Astrocyte (in vitro differentiated cells and primary cell): ENCODE measurements around the gene NRG3. TPM values are rescaled to one million over a fixed set of nuclear protein-coding genes. Genes with fewer than 3 reads are reported as not detected.

Source experiments
- DNase-seq: peaks from one replicate; pipeline ENCODE4 v3.0.0-alpha.2; 2010; ENCODE audit warnings: low read depth
- FAIRE-seq: peaks from 2 replicates; lab custom pipeline; 2011; peaks lifted over from hg19 to GRCh38; lab: Jason Lieb, UNC
- H2AFZ ChIP-seq: 2 replicates; pipeline ENCODE4 v1.6.0; 2012; ENCODE audit warnings: low read depth, low read length, inconsistent platforms
- H3K27ac ChIP-seq: 2 replicates; pipeline ENCODE4 v1.5.1; 2011; ENCODE audit warnings: low read depth, low read length, inconsistent platforms
- H3K27me3 ChIP-seq: 2 replicates; pipeline ENCODE4 v1.6.0; 2011; ENCODE audit warnings: low read length, inconsistent platforms; ENCODE audit not compliant: insufficient read depth
- H3K36me3 ChIP-seq: 2 replicates; pipeline ENCODE4 v1.5.1; 2011; ENCODE audit warnings: low read length, inconsistent platforms; ENCODE audit not compliant: insufficient read depth
- H3K4me1 ChIP-seq: 2 replicates; pipeline ENCODE4 v1.5.1; 2011; ENCODE audit warnings: low read length, inconsistent platforms; ENCODE audit not compliant: insufficient read depth
- H3K4me2 ChIP-seq: 2 replicates; pipeline ENCODE4 v1.6.0; 2012; ENCODE audit warnings: low read length, inconsistent platforms
- H3K4me3 ChIP-seq: 2 replicates; pipeline ENCODE4 v1.5.1; 2011; ENCODE audit warnings: low read depth, mild to moderate bottlenecking, low read length, inconsistent platforms; ENCODE audit not compliant: insufficient read depth
- H3K79me2 ChIP-seq: 2 replicates; pipeline ENCODE4 v1.6.0; 2012; ENCODE audit warnings: mild to moderate bottlenecking, low read length, inconsistent platforms; ENCODE audit not compliant: insufficient read depth
- H3K9ac ChIP-seq: 2 replicates; pipeline ENCODE4 v1.6.0; 2012; ENCODE audit warnings: mild to moderate bottlenecking, low read length, inconsistent platforms
- H3K9me3 ChIP-seq: 2 replicates; pipeline ENCODE4 v1.5.1; 2012; ENCODE audit warnings: low read depth, mild to moderate bottlenecking, low read length, inconsistent platforms; ENCODE audit not compliant: insufficient read depth
- H4K20me1 ChIP-seq: 2 replicates; pipeline ENCODE4 v1.6.0; 2012; ENCODE audit warnings: low read length, inconsistent platforms; ENCODE audit not compliant: insufficient read depth
- H3K27ac Mint-ChIP-seq: one replicate; pipeline ENCODE4 v1.8.0; 2021; ENCODE audit warnings: mild to moderate bottlenecking, mixed read lengths; ENCODE audit not compliant: unreplicated experiment
- H3K27me3 Mint-ChIP-seq: one replicate; pipeline ENCODE4 v1.8.0; 2021; ENCODE audit warnings: low read depth, mixed read lengths; ENCODE audit not compliant: unreplicated experiment
- H3K36me3 Mint-ChIP-seq: one replicate; pipeline ENCODE4 v1.8.0; 2021; ENCODE audit warnings: low read depth, mixed read lengths; ENCODE audit not compliant: unreplicated experiment
- H3K4me1 Mint-ChIP-seq: one replicate; pipeline ENCODE4 v1.8.0; 2021; ENCODE audit warnings: low read depth, mixed read lengths; ENCODE audit not compliant: unreplicated experiment
- H3K4me3 Mint-ChIP-seq: one replicate; pipeline ENCODE4 v1.8.0; 2021; ENCODE audit warnings: mild to moderate bottlenecking, moderate library complexity, mixed read lengths; ENCODE audit not compliant: unreplicated experiment
- H3K9me3 Mint-ChIP-seq: one replicate; pipeline ENCODE4 v1.8.0; 2021; ENCODE audit warnings: mild to moderate bottlenecking, mixed read lengths; ENCODE audit not compliant: unreplicated experiment
- EZH2 ChIP-seq: IDR thresholded peaks from 2 replicates; pipeline ENCODE4 v1.6.1; 2012; ENCODE audit warnings: mild to moderate bottlenecking, low read length, inconsistent platforms; ENCODE audit not compliant: insufficient read depth
- total RNA-seq: library from RNA; stranded (reverse); gene quantifications from 2 replicates; pipeline ENCODE4 v1.2.1, GENCODE V29; 2021
- TF ChIP-seq, protein P1 (sequence below): IDR thresholded peaks from 2 replicates; pipeline ENCODE4 v1.5.1; 2011; ENCODE audit warnings: low read depth, mild to moderate bottlenecking, inconsistent platforms, low read length, moderate library complexity; ENCODE audit not compliant: insufficient read depth

NRG3 gene
- total RNA-seq, 1 donor from 2014 or later, result 2.1 TPM

DNA sequence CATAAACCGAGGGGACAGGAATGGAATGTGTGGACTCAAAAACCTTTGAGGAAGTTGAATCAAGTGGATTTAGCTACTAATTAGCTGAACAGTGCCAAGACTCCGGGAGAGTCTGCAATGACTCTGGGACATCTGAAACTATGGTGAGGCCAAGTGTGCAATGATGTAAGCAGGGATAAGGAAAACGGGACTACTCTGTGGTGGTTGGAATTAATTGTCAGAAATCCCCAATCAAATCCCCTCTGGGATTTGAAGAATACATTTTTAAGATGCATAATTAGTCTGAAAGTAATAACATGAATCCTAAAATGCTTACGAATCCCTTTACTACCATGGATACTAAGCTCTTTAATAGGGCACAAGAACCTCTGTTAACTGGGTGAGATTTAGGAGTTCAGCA is 602.8 kb downstream of the NRG3 start:
- TF ChIP-seq, protein P1, sequence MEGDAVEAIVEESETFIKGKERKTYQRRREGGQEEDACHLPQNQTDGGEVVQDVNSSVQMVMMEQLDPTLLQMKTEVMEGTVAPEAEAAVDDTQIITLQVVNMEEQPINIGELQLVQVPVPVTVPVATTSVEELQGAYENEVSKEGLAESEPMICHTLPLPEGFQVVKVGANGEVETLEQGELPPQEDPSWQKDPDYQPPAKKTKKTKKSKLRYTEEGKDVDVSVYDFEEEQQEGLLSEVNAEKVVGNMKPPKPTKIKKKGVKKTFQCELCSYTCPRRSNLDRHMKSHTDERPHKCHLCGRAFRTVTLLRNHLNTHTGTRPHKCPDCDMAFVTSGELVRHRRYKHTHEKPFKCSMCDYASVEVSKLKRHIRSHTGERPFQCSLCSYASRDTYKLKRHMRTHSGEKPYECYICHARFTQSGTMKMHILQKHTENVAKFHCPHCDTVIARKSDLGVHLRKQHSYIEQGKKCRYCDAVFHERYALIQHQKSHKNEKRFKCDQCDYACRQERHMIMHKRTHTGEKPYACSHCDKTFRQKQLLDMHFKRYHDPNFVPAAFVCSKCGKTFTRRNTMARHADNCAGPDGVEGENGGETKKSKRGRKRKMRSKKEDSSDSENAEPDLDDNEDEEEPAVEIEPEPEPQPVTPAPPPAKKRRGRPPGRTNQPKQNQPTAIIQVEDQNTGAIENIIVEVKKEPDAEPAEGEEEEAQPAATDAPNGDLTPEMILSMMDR, result no peak
- no peak for TF ChIP-seq EZH2
- Histone ChIP-seq H3K4me3 (no peak overlapping the region), H4K20me1 (no peaks in the 10 kb centered on the region), H2AFZ (no peak overlapping the region), H3K9me3 (no peaks in the 10 kb centered on the region), H3K4me1 (no peaks in the 10 kb centered on the region), H3K79me2 (no peaks in the 10 kb centered on the region), H3K36me3 (no peaks in the 10 kb centered on the region), H3K4me2 (no peak overlapping the region), H3K27me3 (no peaks in the 10 kb centered on the region), H3K9ac (no peak overlapping the region), H3K27ac (no peak overlapping the region)
- Mint-ChIP-seq H3K4me1 (no peaks in the 10 kb centered on the region), H3K36me3 (no peaks in the 10 kb centered on the region), H3K27me3 (no peaks in the 10 kb centered on the region), H3K4me3 (no peak overlapping the region), H3K9me3 (no peaks in the 10 kb centered on the region), H3K27ac (no peak overlapping the region)
- FAIRE-seq (no peak), DNase-seq (no peak)

GRCh38 chr10:82492647-82493046 is 617.7 kb downstream of the NRG3 start:
- Mint-ChIP-seq H3K4me1 (no peaks in the 10 kb centered on the region), H3K4me3 (no peak overlapping the region), H3K27ac (no peak overlapping the region), H3K36me3 (no peaks in the 10 kb centered on the region), H3K9me3 (peaks cover 2% of the 10 kb centered on the region), H3K27me3 (no peaks in the 10 kb centered on the region)
- H3K27me3 ChIP-seq, result no peaks in the 10 kb centered on the region
- H4K20me1 ChIP-seq, result no peaks in the 10 kb centered on the region
- H2AFZ ChIP-seq, result no peak overlapping the region
- no peak overlapping the region for H3K4me3 ChIP-seq
- H3K79me2 ChIP-seq, result no peaks in the 10 kb centered on the region
- TF ChIP-seq EZH2, result no peak
- TF ChIP-seq, protein P1, result no peak
- no peaks in the 10 kb centered on the region for H3K36me3 ChIP-seq
- H3K27ac ChIP-seq, result no peak overlapping the region
- H3K9me3 ChIP-seq, result no peaks in the 10 kb centered on the region
- FAIRE-seq (no peak), DNase-seq (no peak)
- no peaks in the 10 kb centered on the region for H3K4me1 ChIP-seq
- no peak overlapping the region for H3K9ac ChIP-seq
- no peak overlapping the region for H3K4me2 ChIP-seq

- Histone ChIP-seq H3K36me3 (no peaks in the 10 kb centered on the region), H3K4me2 (no peak overlapping the region), H2AFZ (no peak overlapping the region), H3K27me3 (no peaks in the 10 kb centered on the region), H3K4me1 (no peaks in the 10 kb centered on the region), H4K20me1 (no peaks in the 10 kb centered on the region), H3K4me3 (no peak overlapping the region), H3K9ac (no peak overlapping the region), H3K79me2 (no peaks in the 10 kb centered on the region), H3K9me3 (no peaks in the 10 kb centered on the region), H3K27ac (no peak overlapping the region)
- Mint-ChIP-seq H3K4me1 (no peaks in the 10 kb centered on the region), H3K27me3 (no peaks in the 10 kb centered on the region), H3K9me3 (no peaks in the 10 kb centered on the region), H3K36me3 (no peaks in the 10 kb centered on the region), H3K27ac (no peak overlapping the region), H3K4me3 (no peak overlapping the region)
- FAIRE-seq, result no peak
- DNase-seq, result no peak
- TF ChIP-seq, protein P1, result no peak
- TF ChIP-seq EZH2, result no peak
Observed at GRCh38 chr10:82496114-82496513, 621.1 kb downstream of the NRG3 start.
